Activated CD8-positive, alpha-beta T cell treated with anti-CD3 and anti-CD28 coated beads, Interleukin-2, amount 10 ng/mL, durations not matched to agents 7 days and 5 days (primary cell): ENCODE data around the gene ARHGAP18. TPM values are rescaled to one million over a fixed set of nuclear protein-coding genes. Genes with fewer than 3 reads are reported as not detected.

ENCODE experiments used
- ATAC-seq: fragments of 150-1000 bp; cut with Tn5 transposase; one replicate; pipeline ENCODE4 v1.10.0; 2021; ENCODE audit warnings: moderate library complexity
- CTCF ChIA-PET: fragments of 350-600 bp; sonication (Branson Sonifier 250); formaldehyde crosslinking; loops from one replicate; lab custom pipeline; 2021; ENCODE audit warnings: antibody characterized with exemption; lab: Charles Lee
- POLR2A ChIA-PET: fragments of 350-600 bp; sonication (Branson Sonifier 250); formaldehyde crosslinking; loops from one replicate; lab custom pipeline; 2021; ENCODE audit warnings: antibody characterized with exemption; lab: Charles Lee
- DNase-seq: peaks from one replicate; pipeline ENCODE4 v3.0.0-alpha.2; 2020
- H3K27ac Mint-ChIP-seq: one replicate; pipeline ENCODE4 v1.8.0; 2021; ENCODE audit warnings: mild to moderate bottlenecking, mixed read lengths
- H3K27me3 Mint-ChIP-seq: one replicate; pipeline ENCODE4 v1.8.0; 2021; ENCODE audit warnings: low read depth, mixed read lengths
- H3K36me3 Mint-ChIP-seq: one replicate; pipeline ENCODE4 v1.8.0; 2021; ENCODE audit warnings: low read depth, mixed read lengths
- H3K4me1 Mint-ChIP-seq: one replicate; pipeline ENCODE4 v1.8.0; 2021; ENCODE audit warnings: low read depth, mixed read lengths
- H3K4me3 Mint-ChIP-seq: one replicate; pipeline ENCODE4 v1.8.0; 2021; ENCODE audit warnings: mild to moderate bottlenecking, mixed read lengths
- H3K9me3 Mint-ChIP-seq: one replicate; pipeline ENCODE4 v1.8.0; 2022; ENCODE audit warnings: mixed read lengths; ENCODE audit not compliant: insufficient read depth
- total RNA-seq, 2 experiments: library from RNA; stranded (reverse); gene quantifications; one replicate each; pipeline ENCODE4 v1.2.3, GENCODE V29; 2021

ARHGAP18 gene
- total RNA-seq, 2 experiments from 2014 or later, result 11.9 to 12.1 TPM

- H3K4me3 Mint-ChIP-seq, result no peak overlapping the region
- H3K36me3 Mint-ChIP-seq, result peaks cover 13% of the 10 kb centered on the region
- no peak for ATAC-seq
- ChIA-PET POLR2A (no interaction called here), CTCF (no interaction called here)
- H3K27ac Mint-ChIP-seq, result no peak overlapping the region
- DNase-seq, result no peak
- no peaks in the 10 kb centered on the region for H3K27me3 Mint-ChIP-seq
- peaks cover 74% of the 10 kb centered on the region for H3K4me1 Mint-ChIP-seq
- H3K9me3 Mint-ChIP-seq, result no peaks in the 10 kb centered on the region
Measured at GRCh38 chr6:129691709-129692108, 18.3 kb downstream of the ARHGAP18 start.

DNA sequence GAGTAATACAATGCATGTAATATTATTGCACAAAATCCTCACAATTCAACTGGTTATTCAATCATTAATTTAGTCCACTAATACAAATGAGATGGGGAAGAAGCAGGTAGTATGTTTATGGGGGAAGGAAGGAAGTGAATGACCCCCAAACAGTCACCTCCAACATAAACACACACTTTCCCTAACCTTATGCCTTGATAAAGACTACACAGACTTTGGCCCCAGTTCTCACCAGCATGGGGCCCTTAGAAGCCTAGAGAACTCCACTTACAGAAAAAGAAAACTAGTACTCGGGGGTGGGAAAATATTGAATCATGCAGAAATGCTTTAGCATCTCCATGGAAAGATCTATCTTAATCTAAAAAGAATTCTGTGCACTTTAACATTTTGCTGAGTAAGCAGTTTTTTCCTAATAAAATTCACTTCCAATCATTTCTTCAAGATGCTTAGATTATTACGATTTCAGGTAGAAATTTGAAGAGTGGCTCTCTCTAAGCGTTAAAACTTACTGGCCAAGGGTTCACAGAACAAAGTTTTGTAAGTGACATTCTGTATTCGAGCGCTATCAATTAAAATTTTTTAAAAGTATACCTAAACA lies 18.8 kb downstream of the ARHGAP18 start:
- no peaks in the 10 kb centered on the region for H3K9me3 Mint-ChIP-seq
- CTCF ChIA-PET, result no interaction called here
- DNase-seq (no peak), ATAC-seq (no peak)
- H3K36me3 Mint-ChIP-seq, result peaks cover 12% of the 10 kb centered on the region
- H3K4me3 Mint-ChIP-seq, result no peak overlapping the region
- POLR2A ChIA-PET, result no interaction called here
- H3K27me3 Mint-ChIP-seq, result no peaks in the 10 kb centered on the region
- H3K4me1 Mint-ChIP-seq, result peaks cover 72% of the 10 kb centered on the region
- no peak overlapping the region for H3K27ac Mint-ChIP-seq

DNA sequence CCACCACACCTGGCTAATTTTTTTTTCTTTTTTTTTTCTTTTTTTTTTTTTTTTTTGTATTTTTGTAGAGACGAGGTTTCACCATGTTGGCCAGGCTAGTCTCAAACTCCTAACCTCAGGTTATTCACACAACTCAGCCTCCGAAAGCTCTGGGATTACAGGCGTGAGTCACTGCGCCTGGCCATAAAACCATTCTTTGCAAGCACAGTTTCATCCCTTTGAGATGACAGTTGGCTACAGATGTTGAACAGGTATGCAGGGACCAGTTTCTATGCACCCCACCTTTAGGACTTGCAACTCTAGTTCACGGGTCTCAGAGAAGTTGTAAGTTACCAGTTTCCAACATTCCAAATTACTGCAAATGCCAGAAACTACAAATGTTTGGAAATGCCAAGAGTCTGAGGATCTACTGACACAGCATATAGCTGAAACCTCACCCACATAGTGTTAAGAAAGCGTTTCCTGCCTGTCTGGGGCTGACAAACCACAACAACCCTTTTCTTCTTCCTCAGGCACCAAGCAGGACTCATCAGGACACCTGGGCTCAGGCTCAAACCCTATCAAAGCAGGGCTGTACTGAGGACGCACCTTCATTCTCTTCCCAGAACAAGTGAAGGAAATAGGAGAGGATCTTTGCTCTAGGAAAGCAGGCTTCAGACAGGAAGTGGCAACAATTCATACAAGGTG lies 22.9 kb downstream of the ARHGAP18 start:
- H3K9me3 Mint-ChIP-seq, result no peaks in the 10 kb centered on the region
- H3K4me3 Mint-ChIP-seq, result peak overlapping the region; percentile 8
- H3K27me3 Mint-ChIP-seq, result no peaks in the 10 kb centered on the region
- peaks cover 72% of the 10 kb centered on the region for H3K4me1 Mint-ChIP-seq
- H3K27ac Mint-ChIP-seq, result peak overlapping the region; percentile 72
- POLR2A ChIA-PET, result interaction anchor here (1.1 kb wide), 1 partner anchor 14 kb away, joined by 4 read pairs; no protein-coding TSS in a partner anchor
- ATAC-seq, result peak; percentile 84
- DNase-seq, result peak; percentile 66
- peaks cover 19% of the 10 kb centered on the region for H3K36me3 Mint-ChIP-seq
- CTCF ChIA-PET, result interaction anchor here (0.8 to 1.7 kb wide), 6 partner anchors 8 to 44 kb away, joined by 3 to 6 read pairs (median 3); no protein-coding TSS in a partner anchor

- DNase-seq (no peak), ATAC-seq (no peak)
- peaks cover 59% of the 10 kb centered on the region for H3K4me1 Mint-ChIP-seq
- H3K36me3 Mint-ChIP-seq, result peaks cover 19% of the 10 kb centered on the region
- no peak overlapping the region for H3K27ac Mint-ChIP-seq
- POLR2A ChIA-PET, result interaction anchor here (0.6 kb wide), 1 partner anchor 194 kb away, joined by 3 read pairs; no protein-coding TSS in a partner anchor
- no peaks in the 10 kb centered on the region for H3K9me3 Mint-ChIP-seq
- no peak overlapping the region for H3K4me3 Mint-ChIP-seq
- CTCF ChIA-PET, result interaction anchor here (1.0 to 1.6 kb wide), 3 partner anchors 9 to 186 kb away, joined by 3 to 4 read pairs (median 3); no protein-coding TSS in a partner anchor
- H3K27me3 Mint-ChIP-seq, result no peaks in the 10 kb centered on the region
Measured at GRCh38 chr6:129685662-129686031, 24.3 kb downstream of the ARHGAP18 start.

DNA sequence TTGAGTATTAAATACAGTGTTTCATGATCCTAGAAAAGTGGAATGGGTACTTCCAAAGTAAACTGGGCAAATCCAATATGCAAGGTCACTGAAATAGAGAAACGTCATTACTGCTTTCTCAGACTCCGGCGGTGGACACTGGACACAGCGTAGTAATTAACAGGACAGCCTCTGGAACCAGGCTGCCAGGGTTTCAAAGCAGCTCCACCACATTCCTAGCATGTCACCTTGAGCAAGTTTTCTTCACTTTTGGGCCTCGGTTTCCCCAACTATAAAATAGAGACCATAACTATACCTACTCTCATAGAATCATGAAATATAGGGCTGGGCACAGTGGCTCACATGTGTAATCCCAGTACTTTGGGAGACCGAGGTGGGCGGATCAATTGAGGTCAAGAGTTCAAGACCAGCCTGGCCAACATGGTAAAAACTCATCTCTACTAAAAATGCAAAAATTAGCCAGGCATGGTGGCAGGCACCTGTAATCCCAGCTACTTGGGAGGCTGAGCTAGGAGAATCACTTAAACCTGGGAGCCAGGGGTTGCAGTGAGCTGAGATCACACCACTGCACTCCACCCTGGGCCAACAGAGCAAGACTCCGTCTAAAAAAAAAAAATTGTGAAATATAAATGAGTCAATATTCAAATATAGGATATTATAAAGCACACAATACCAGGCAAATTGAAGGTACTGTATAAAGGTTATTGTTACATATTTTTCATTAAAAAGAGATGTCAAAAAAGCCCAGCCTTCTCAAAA lies 24.9 kb downstream of the ARHGAP18 start:
- POLR2A ChIA-PET, result interaction anchor here (0.6 to 1.5 kb wide), 3 partner anchors 12 to 194 kb away, joined by 3 to 9 read pairs (median 3); no protein-coding TSS in a partner anchor

GRCh38 chr6:129684323-129684884 lies 25.6 kb downstream of the ARHGAP18 start:
- Mint-ChIP-seq H3K4me1 (peaks cover 66% of the 10 kb centered on the region), H3K4me3 (peak overlapping the region; percentile 52), H3K9me3 (no peaks in the 10 kb centered on the region), H3K27me3 (no peaks in the 10 kb centered on the region), H3K36me3 (peaks cover 22% of the 10 kb centered on the region), H3K27ac (peak overlapping the region; percentile 93)
- ChIA-PET CTCF (interaction anchor here (0.6 to 4.2 kb wide), 8 partner anchors 9 to 93 kb away, joined by 3 to 40 read pairs (median 4); partner anchors contain the start of gene ARHGAP18), POLR2A (interaction anchor here (0.9 to 1.5 kb wide), 4 partner anchors 11 to 64 kb away, joined by 3 to 9 read pairs (median 3); partner anchors contain the start of gene ARHGAP18)
- DNase-seq, result no peak
- ATAC-seq, result no peak

More for the DNA sequence above, 24.9 kb downstream of the ARHGAP18 start:
- ATAC-seq (no peak), DNase-seq (no peak)
- Mint-ChIP-seq H3K4me3 (no peak overlapping the region), H3K27me3 (no peaks in the 10 kb centered on the region), H3K4me1 (peaks cover 60% of the 10 kb centered on the region), H3K9me3 (no peaks in the 10 kb centered on the region), H3K27ac (peak overlapping the region; percentile 93), H3K36me3 (peaks cover 19% of the 10 kb centered on the region)
- CTCF ChIA-PET, result interaction anchor here (0.6 to 1.6 kb wide), 6 partner anchors 8 to 186 kb away, joined by 3 to 4 read pairs (median 3); partner anchors contain the start of gene ARHGAP18

DNA sequence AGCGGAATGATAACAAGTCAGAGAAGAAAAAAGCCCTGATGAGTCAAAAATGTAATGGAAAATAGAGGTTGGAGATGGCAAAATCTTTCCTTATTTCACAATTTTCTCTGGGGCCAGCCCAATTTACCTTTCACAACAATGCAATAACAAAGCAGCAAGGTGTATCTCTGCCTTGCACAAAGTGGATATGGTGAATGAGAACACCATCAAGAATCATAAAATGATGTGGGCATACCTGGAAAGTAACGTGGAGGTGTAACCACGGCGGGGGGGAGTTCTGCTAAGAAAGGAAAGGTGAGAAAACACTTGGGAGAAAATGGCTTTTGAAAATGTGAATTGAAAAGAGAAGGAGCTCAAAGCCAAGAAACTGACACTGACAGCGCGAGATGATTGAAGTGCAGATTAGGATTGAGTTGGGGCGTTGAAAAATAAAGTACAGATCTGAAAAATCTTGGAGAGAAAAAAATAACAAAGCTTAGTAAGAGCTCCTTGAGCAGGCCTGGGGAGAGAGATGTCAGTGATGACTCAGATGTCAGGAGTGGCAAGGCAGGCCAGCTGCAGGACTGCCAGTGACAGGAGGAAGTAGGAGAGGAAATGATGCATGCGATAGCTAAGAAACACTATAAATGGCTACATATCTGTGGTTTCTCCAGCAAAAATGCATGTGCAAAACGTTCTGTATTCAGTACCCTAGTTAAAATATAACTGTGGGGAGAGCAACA lies 26.2 kb downstream of the ARHGAP18 start:
- no peaks in the 10 kb centered on the region for H3K27me3 Mint-ChIP-seq
- peak overlapping the region; percentile 52 for H3K4me3 Mint-ChIP-seq
- peaks cover 22% of the 10 kb centered on the region for H3K36me3 Mint-ChIP-seq

DNA sequence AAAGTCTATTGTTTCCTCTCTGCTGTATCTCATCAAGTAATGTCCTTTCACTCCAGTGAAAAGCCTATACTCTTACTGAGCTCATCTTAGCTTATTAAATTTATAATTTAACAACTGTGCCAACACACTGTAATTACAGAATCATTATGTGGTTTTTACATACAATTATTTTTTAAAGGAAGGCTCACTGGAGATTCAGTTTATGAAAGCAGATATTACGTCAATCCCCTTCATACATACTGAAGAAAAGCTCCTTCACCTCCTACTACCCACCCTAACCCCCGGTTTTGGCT lies 28.1 kb downstream of the ARHGAP18 start:
- POLR2A ChIA-PET, result interaction anchor here (0.6 kb wide), 1 partner anchor 20 kb away, joined by 3 read pairs; no protein-coding TSS in a partner anchor

More for the DNA sequence above, 26.2 kb downstream of the ARHGAP18 start:
- no peaks in the 10 kb centered on the region for H3K9me3 Mint-ChIP-seq
- POLR2A ChIA-PET, result interaction anchor here (0.9 to 1.5 kb wide), 4 partner anchors 11 to 65 kb away, joined by 3 to 9 read pairs (median 3); partner anchors contain the start of gene ARHGAP18
- CTCF ChIA-PET, result interaction anchor here (0.6 to 4.2 kb wide), 11 partner anchors 8 to 184 kb away, joined by 3 to 40 read pairs (median 4); partner anchors contain the start of gene ARHGAP18
- H3K4me1 Mint-ChIP-seq, result peaks cover 59% of the 10 kb centered on the region
- ATAC-seq, result peak; percentile 91
- DNase-seq, result peak; percentile 76
- peak overlapping the region; percentile 93 for H3K27ac Mint-ChIP-seq

DNA sequence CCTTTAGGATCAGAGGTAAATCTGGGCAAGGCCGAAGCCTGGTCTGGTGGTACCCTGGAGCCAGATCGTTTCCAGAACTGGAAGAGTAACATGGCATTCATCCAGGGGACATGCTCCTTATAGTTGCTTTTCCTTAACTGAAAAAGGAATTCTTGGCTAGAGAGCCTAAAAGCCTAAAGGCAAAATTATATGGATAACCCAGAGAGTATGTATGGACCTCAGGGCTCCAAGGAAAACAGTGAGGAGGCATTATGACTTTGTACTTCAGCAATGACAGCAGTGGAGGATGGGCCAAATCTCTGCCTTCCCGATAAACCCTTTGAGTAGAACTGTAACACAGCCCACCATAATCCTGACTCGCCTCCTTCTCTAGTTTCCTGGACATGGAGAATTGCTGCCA lies 29.3 kb downstream of the ARHGAP18 start:
- DNase-seq, result no peak
- Mint-ChIP-seq H3K36me3 (peaks cover 24% of the 10 kb centered on the region), H3K9me3 (no peaks in the 10 kb centered on the region), H3K27ac (no peak overlapping the region), H3K27me3 (no peaks in the 10 kb centered on the region), H3K4me3 (no peak overlapping the region), H3K4me1 (peaks cover 49% of the 10 kb centered on the region)
- ChIA-PET POLR2A (no interaction called here), CTCF (interaction anchor here (1.6 to 4.2 kb wide), 2 partner anchors 8 to 50 kb away, joined by 6 to 40 read pairs; no protein-coding TSS in a partner anchor)
- no peak for ATAC-seq

More for the DNA sequence above, 28.1 kb downstream of the ARHGAP18 start:
- Mint-ChIP-seq H3K27me3 (no peaks in the 10 kb centered on the region), H3K27ac (no peak overlapping the region), H3K36me3 (peaks cover 28% of the 10 kb centered on the region), H3K4me1 (peaks cover 57% of the 10 kb centered on the region), H3K4me3 (no peak overlapping the region), H3K9me3 (no peaks in the 10 kb centered on the region)
- DNase-seq (no peak), ATAC-seq (no peak)
- CTCF ChIA-PET, result interaction anchor here (1.2 to 4.2 kb wide), 4 partner anchors 9 to 49 kb away, joined by 5 to 40 read pairs (median 6); no protein-coding TSS in a partner anchor

- POLR2A ChIA-PET, result interaction anchor here (0.5 kb wide), 1 partner anchor 59 kb away, joined by 4 read pairs; no protein-coding TSS in a partner anchor
Measured at GRCh38 chr6:129679758-129680157, 30.2 kb downstream of the ARHGAP18 start.

More at GRCh38 chr6:129679758-129680157, 30.2 kb downstream of the ARHGAP18 start:
- Mint-ChIP-seq H3K4me3 (no peak overlapping the region), H3K36me3 (peaks cover 26% of the 10 kb centered on the region), H3K4me1 (peaks cover 48% of the 10 kb centered on the region), H3K27ac (no peak overlapping the region), H3K27me3 (no peaks in the 10 kb centered on the region), H3K9me3 (no peaks in the 10 kb centered on the region)
- ATAC-seq (no peak), DNase-seq (no peak)
- CTCF ChIA-PET, result no interaction called here
